Activated B cell treated with CpG ODN at 0.5 μM for 24 hours (primary cell): Measurements from ENCODE around the gene ARL15. TPM values are rescaled to one million over a fixed set of nuclear protein-coding genes. Genes with fewer than 3 reads are reported as not detected.

Experiments used
- ATAC-seq: fragments of 200-7000 bp; cut with Tn5 transposase; one replicate; pipeline ENCODE4 v1.10.0; 2021; ENCODE audit warnings: low read depth, mild to moderate bottlenecking, moderate library complexity
- CTCF ChIA-PET: fragments of 350-600 bp; sonication (Branson Sonifier 250); formaldehyde crosslinking; loops from one replicate; lab custom pipeline; 2021; ENCODE audit warnings: antibody characterized with exemption; lab: Charles Lee
- POLR2A ChIA-PET: fragments of 350-600 bp; sonication (Branson Sonifier 250); formaldehyde crosslinking; loops from one replicate; lab custom pipeline; 2021; ENCODE audit warnings: antibody characterized with exemption; lab: Charles Lee
- DNase-seq: peaks from one replicate; pipeline ENCODE4 v3.0.0; 2022
- H3K27ac Mint-ChIP-seq: one replicate; pipeline ENCODE4 v1.8.0; 2020; ENCODE audit warnings: mixed read lengths
- H3K27me3 Mint-ChIP-seq: one replicate; pipeline ENCODE4 v1.8.0; 2021; ENCODE audit warnings: mixed read lengths
- H3K36me3 Mint-ChIP-seq: one replicate; pipeline ENCODE4 v1.8.0; 2021; ENCODE audit warnings: low read depth, mixed read lengths
- H3K4me1 Mint-ChIP-seq: one replicate; pipeline ENCODE4 v1.8.0; 2021; ENCODE audit warnings: mixed read lengths
- H3K4me3 Mint-ChIP-seq: one replicate; pipeline ENCODE4 v1.8.0; 2020; ENCODE audit warnings: mild to moderate bottlenecking, mixed read lengths
- H3K9me3 Mint-ChIP-seq: one replicate; pipeline ENCODE4 v1.8.0; 2020; ENCODE audit warnings: mixed read lengths
- intact Hi-C: fragments of 100-400 bp; cut with micrococcal nuclease; formaldehyde crosslinking; loops from one replicate; pipeline ENCODE4 v1.15.1; 2024
- total RNA-seq: library from RNA; stranded (reverse); gene quantifications from 2 replicates; pipeline ENCODE4 v1.2.3, GENCODE V29; 2022
- TF ChIP-seq, protein P1 (sequence below): fragments of 200-600 bp; IDR thresholded peaks from one replicate; pipeline ENCODE4 v1.8.0; 2022; ENCODE audit warnings: antibody characterized with exemption, mild to moderate bottlenecking

Gene ARL15
- total RNA-seq, 1 donor from 2014 or later = 17.5 TPM

DNA sequence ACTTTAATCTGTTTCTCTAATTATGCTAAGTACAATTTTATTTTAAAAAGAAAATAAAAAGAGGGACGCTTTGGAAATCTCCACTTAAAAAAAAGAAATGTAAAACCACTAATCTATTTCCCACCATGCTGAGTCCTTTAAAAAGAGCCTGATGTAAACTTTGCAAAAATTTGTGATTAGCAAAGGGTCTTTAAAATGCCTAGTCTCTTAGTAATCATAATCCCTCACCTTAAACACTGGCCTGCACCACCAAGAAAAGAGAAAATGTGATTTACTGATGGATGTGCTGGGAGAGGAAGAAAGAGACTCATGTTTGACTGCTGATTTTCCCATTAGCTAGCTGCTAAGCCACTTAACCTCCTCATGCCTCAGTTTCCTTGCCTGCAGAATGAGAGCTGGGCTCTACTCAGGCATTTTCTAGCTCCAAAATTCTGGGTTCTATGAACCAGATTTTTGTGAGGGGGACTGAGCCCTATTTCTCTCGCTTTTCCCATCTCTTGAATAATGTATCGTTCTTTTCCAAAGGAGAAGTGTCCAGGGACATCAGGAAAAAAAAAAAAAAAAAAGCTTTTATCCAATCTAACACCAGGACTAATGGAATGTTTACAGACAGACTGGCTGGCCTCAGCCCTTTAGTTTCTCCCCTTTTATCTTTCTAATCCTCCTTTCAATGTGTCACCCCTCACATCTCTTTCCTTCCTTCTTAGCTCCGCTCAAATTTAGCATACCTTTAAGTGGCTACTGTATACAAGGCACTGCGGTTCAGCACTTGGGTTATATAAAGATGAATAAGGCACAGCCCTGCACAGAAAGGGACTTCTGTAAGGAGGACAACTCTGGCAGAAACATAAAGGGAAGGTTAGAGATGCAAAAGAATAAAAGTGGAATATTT is 312.4 kb downstream of the ARL15 start:
- H3K9me3 Mint-ChIP-seq = no peaks in the 10 kb centered on the region
- ATAC-seq (no peak), DNase-seq (no peak)
- peaks cover 4% of the 10 kb centered on the region for H3K36me3 Mint-ChIP-seq
- POLR2A ChIA-PET = no interaction called here
- no peaks in the 10 kb centered on the region for H3K27me3 Mint-ChIP-seq
- H3K27ac Mint-ChIP-seq = no peak overlapping the region
- no peaks in the 10 kb centered on the region for H3K4me1 Mint-ChIP-seq
- CTCF ChIA-PET = no interaction called here
- intact Hi-C loops = no loop called here
- no peak overlapping the region for H3K4me3 Mint-ChIP-seq
- TF ChIP-seq, protein P1, sequence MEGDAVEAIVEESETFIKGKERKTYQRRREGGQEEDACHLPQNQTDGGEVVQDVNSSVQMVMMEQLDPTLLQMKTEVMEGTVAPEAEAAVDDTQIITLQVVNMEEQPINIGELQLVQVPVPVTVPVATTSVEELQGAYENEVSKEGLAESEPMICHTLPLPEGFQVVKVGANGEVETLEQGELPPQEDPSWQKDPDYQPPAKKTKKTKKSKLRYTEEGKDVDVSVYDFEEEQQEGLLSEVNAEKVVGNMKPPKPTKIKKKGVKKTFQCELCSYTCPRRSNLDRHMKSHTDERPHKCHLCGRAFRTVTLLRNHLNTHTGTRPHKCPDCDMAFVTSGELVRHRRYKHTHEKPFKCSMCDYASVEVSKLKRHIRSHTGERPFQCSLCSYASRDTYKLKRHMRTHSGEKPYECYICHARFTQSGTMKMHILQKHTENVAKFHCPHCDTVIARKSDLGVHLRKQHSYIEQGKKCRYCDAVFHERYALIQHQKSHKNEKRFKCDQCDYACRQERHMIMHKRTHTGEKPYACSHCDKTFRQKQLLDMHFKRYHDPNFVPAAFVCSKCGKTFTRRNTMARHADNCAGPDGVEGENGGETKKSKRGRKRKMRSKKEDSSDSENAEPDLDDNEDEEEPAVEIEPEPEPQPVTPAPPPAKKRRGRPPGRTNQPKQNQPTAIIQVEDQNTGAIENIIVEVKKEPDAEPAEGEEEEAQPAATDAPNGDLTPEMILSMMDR = no peak

DNA sequence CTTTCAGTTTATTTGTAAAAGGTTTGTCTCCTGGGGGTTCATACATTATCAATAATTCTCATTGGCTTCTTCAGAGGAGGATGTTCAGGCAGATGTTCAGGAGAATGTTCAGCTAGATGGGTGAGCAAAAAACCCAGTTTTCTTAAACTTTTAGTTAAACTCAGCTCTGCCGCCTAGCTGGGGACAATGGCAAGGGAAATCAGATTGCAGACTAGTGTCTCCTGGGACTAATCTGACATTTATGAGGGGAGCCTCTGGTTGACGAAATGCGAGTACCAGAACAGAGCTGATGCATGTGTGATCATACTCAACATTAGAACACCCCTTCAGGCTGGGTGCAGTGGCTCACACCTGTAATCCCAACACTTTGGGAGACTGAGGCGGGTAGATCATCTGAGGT is 314.4 kb downstream of the ARL15 start:
- ChIA-PET CTCF (no interaction called here), POLR2A (interaction anchor here (0.6 kb wide), 1 partner anchor 10 kb away, joined by 3 read pairs; no protein-coding TSS in a partner anchor)
- DNase-seq (no peak), ATAC-seq (no peak)
- Mint-ChIP-seq H3K4me1 (no peaks in the 10 kb centered on the region), H3K4me3 (no peak overlapping the region), H3K27me3 (no peaks in the 10 kb centered on the region), H3K9me3 (no peaks in the 10 kb centered on the region), H3K27ac (no peak overlapping the region), H3K36me3 (peaks cover 4% of the 10 kb centered on the region)
- TF ChIP-seq, protein P1 = no peak
- intact Hi-C loops = no loop called here

DNA sequence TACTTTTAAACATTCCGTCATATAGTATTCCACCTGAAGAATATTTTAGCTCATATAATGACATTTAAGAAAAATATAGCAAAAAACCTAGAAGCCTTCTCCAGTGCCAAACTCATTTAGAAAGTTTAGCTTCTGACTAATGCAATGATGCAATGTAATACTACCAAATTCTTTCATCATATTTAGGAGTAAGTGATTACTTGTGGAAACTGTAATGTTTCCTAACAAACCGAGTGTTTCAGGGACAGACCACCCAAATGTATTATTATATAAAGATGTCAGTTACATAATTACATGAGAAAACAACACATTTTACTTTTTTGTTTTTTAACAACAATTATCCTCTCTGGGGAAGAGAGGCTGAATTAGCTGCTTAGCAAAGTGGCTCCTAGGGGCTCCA is 316.2 kb downstream of the ARL15 start:
- H3K9me3 Mint-ChIP-seq = no peaks in the 10 kb centered on the region
- no peak for ATAC-seq
- no peak overlapping the region for H3K4me3 Mint-ChIP-seq
- ChIA-PET POLR2A (no interaction called here), CTCF (no interaction called here)
- H3K4me1 Mint-ChIP-seq = no peaks in the 10 kb centered on the region
- TF ChIP-seq, protein P1 = no peak
- H3K36me3 Mint-ChIP-seq = peaks cover 4% of the 10 kb centered on the region
- H3K27me3 Mint-ChIP-seq = no peaks in the 10 kb centered on the region
- H3K27ac Mint-ChIP-seq = no peak overlapping the region
- no peak for DNase-seq
- intact Hi-C loops = no loop called here

DNA sequence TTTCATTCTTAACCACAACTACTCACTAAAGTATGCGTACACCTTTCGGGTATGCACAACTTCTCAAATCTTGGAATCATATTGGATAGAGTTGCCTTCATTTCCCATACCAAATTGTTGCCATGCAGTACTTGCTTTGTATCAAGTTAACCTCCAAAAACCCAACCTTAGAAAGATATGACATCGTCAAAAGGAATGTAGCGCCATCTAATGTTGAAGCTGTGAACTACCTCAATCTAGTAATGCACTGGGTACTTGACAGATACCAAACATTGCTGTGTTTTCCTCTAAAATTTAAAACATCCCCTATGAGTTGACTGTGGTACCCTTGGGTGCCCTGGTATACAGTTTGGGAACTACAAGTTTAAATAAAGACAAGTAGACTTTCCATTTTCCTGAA is 318.4 kb downstream of the ARL15 start:
- no peak for ATAC-seq
- intact Hi-C loops = no loop called here
- no peaks in the 10 kb centered on the region for H3K9me3 Mint-ChIP-seq
- H3K4me3 Mint-ChIP-seq = no peak overlapping the region
- peaks cover 9% of the 10 kb centered on the region for H3K36me3 Mint-ChIP-seq
- H3K27ac Mint-ChIP-seq = no peak overlapping the region
- ChIA-PET POLR2A (no interaction called here), CTCF (no interaction called here)
- no peaks in the 10 kb centered on the region for H3K4me1 Mint-ChIP-seq
- no peaks in the 10 kb centered on the region for H3K27me3 Mint-ChIP-seq
- TF ChIP-seq, protein P1 = no peak
- DNase-seq = no peak

DNA sequence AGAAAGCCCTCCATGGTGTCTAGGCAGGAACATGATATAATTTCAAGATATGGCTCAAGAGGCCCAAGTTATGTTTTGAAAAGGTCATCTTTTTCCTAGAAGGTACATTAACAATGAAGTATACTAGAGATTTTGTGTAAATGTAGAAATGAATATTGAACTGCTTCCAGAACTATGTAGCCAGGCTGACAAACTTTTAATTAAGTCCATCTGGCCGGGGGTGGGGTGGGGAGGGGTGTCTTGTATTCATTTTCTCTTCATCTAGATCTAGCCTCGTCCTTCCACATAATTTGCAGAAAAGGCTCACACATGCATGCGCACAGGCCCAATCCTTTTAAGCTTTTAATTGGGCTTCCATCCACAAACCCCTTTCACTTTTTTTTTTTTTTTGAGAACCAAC is 323.3 kb downstream of the ARL15 start:
- ChIA-PET CTCF (no interaction called here), POLR2A (no interaction called here)
- intact Hi-C loops = no loop called here
- no peaks in the 10 kb centered on the region for H3K4me1 Mint-ChIP-seq
- ATAC-seq (no peak), DNase-seq (no peak)
- no peaks in the 10 kb centered on the region for H3K9me3 Mint-ChIP-seq
- TF ChIP-seq, protein P1 = no peak
- H3K27ac Mint-ChIP-seq = no peak overlapping the region
- peaks cover 12% of the 10 kb centered on the region for H3K36me3 Mint-ChIP-seq
- H3K4me3 Mint-ChIP-seq = no peak overlapping the region
- H3K27me3 Mint-ChIP-seq = no peaks in the 10 kb centered on the region
